AG08395 (cell line): ENCODE measurements around the gene PELI1.
"Not testable (repeated sequence)": the region's sequence is repeated elsewhere in the genome, so short reads cannot be mapped to it uniquely, and the experiment has no call there.

Experiments used
- DNase-seq: peaks from one replicate; pipeline ENCODE4 v3.0.0; 2012; ENCODE audit warnings: mixed read lengths, low spot score

Gene PELI1

GRCh38 chr2:64122358-64122757 is 21.9 kb downstream of the PELI1 start:
- DNase-seq, result no peak

GRCh38 chr2:64120928-64121327 is 23.3 kb downstream of the PELI1 start:
- no peak for DNase-seq

GRCh38 chr2:64120008-64120407 is 24.2 kb downstream of the PELI1 start:
- no peak for DNase-seq

GRCh38 chr2:64119369-64119768 is 24.9 kb downstream of the PELI1 start:
- no peak for DNase-seq

GRCh38 chr2:64115808-64116598 is 28.2 kb downstream of the PELI1 start:
- no peak for DNase-seq

- DNase-seq, result no peak
These were observed 29.3 kb downstream of the PELI1 start for GRCh38 chr2:64114912-64115277.

- DNase-seq, result peak; percentile 56
These were observed 29.9 kb downstream of the PELI1 start for GRCh38 chr2:64114063-64114911.

- DNase-seq, result no peak
These were observed 32.2 kb downstream of the PELI1 start for GRCh38 chr2:64112016-64112415.

- no peak for DNase-seq
These were observed 32.8 kb downstream of the PELI1 start for GRCh38 chr2:64111426-64111825.

- DNase-seq, result no peak
These were observed 35.5 kb downstream of the PELI1 start for GRCh38 chr2:64108666-64109241.

- no peak for DNase-seq
These were observed 37.7 kb downstream of the PELI1 start for GRCh38 chr2:64106481-64106880.

GRCh38 chr2:64105670-64106461 is 38.4 kb downstream of the PELI1 start:
- DNase-seq, result no peak

- DNase-seq, result no peak
These were observed 39.3 kb downstream of the PELI1 start for GRCh38 chr2:64104933-64105332.

- DNase-seq, result not testable (repeated sequence)
These were observed 41.5 kb downstream of the PELI1 start for GRCh38 chr2:64102736-64103135.

GRCh38 chr2:64101141-64101591 is 43.1 kb downstream of the PELI1 start:
- DNase-seq, result peak; percentile 26

- DNase-seq, result not testable (repeated sequence)
These were observed 43.6 kb downstream of the PELI1 start for GRCh38 chr2:64100584-64100983.

GRCh38 chr2:64094663-64095382 is 49.4 kb downstream of the PELI1 start:
- no peak for DNase-seq

- DNase-seq, result no peak
These were observed 50.9 kb downstream of the PELI1 start for GRCh38 chr2:64093341-64093740.

GRCh38 chr2:64092502-64092901 is 51.7 kb downstream of the PELI1 start:
- no peak for DNase-seq

GRCh38 chr2:64090264-64090663 is 54.0 kb downstream of the PELI1 start:
- DNase-seq, result no peak

GRCh38 chr2:64086347-64087082 is 57.7 kb downstream of the PELI1 start:
- no peak for DNase-seq
